ENCODE measurements around the gene ZRANB3. TPM values are rescaled to one million over a fixed set of nuclear protein-coding genes. Genes with fewer than 3 reads are reported as not detected.

Gene ZRANB3
- total RNA-seq, 2 experiments from 2014 or later: 21.4 to 21.5 TPM

GRCh38 chr2:135225781-135226180, 305.2 kb downstream of the ZRANB3 start:
- CTCF ChIA-PET: interaction anchor here (1.4 kb wide), 1 partner anchor 222 kb away, joined by 4 read pairs; no protein-coding TSS in a partner anchor
- no peak overlapping the region for H3K4me3 Mint-ChIP-seq
- TF ChIP-seq CTCF (IDR thresholded peaks at IDR 0.05): no peak
- no peak for DNase-seq
- H3K27me3 Mint-ChIP-seq: no peaks in the 10 kb centered on the region
- peaks cover 11% of the 10 kb centered on the region for H3K36me3 Mint-ChIP-seq (ENCODE audit: low read depth)
- no peaks in the 10 kb centered on the region for H3K4me1 Mint-ChIP-seq (ENCODE audit: low read depth)
- POLR2A ChIA-PET: no interaction called here
- no peak for ATAC-seq
- peaks cover 2% of the 10 kb centered on the region for H3K9me3 Mint-ChIP-seq
- intact Hi-C loops (cut with micrococcal nuclease): no loop called here
- H3K27ac Mint-ChIP-seq: no peak overlapping the region

GRCh38 chr2:135219226-135219625, 311.8 kb downstream of the ZRANB3 start:
- H3K4me3 Mint-ChIP-seq: no peak overlapping the region
- H3K27ac Mint-ChIP-seq: no peak overlapping the region
- H3K36me3 Mint-ChIP-seq (ENCODE audit: low read depth): peaks cover 4% of the 10 kb centered on the region
- intact Hi-C loops (cut with micrococcal nuclease): no loop called here
- H3K4me1 Mint-ChIP-seq (ENCODE audit: low read depth): no peaks in the 10 kb centered on the region
- POLR2A ChIA-PET: no interaction called here
- no peak for DNase-seq
- CTCF ChIA-PET: no interaction called here
- TF ChIP-seq CTCF (IDR thresholded peaks at IDR 0.05): no peak
- no peaks in the 10 kb centered on the region for H3K9me3 Mint-ChIP-seq
- no peak for ATAC-seq
- H3K27me3 Mint-ChIP-seq: no peaks in the 10 kb centered on the region

- no peak for ATAC-seq
- no peak overlapping the region for H3K4me3 Mint-ChIP-seq
- peaks cover 4% of the 10 kb centered on the region for H3K36me3 Mint-ChIP-seq (ENCODE audit: low read depth)
- no peaks in the 10 kb centered on the region for H3K27me3 Mint-ChIP-seq
- no peak overlapping the region for H3K27ac Mint-ChIP-seq
- no peaks in the 10 kb centered on the region for H3K9me3 Mint-ChIP-seq
- ChIA-PET CTCF (interaction anchor here (1.8 kb wide), 1 partner anchor 215 kb away, joined by 5 read pairs; no protein-coding TSS in a partner anchor), POLR2A (no interaction called here)
- DNase-seq: no peak
- H3K4me1 Mint-ChIP-seq (ENCODE audit: low read depth): no peaks in the 10 kb centered on the region
- no peak for TF ChIP-seq CTCF (IDR thresholded peaks at IDR 0.05)
- intact Hi-C loops (cut with micrococcal nuclease): no loop called here
Observed at GRCh38 chr2:135218426-135218825, 312.6 kb downstream of the ZRANB3 start.

GRCh38 chr2:135212757-135213156, 318.3 kb downstream of the ZRANB3 start:
- no peak for ATAC-seq
- Mint-ChIP-seq H3K4me3 (no peak overlapping the region), H3K27ac (no peak overlapping the region), H3K9me3 (no peaks in the 10 kb centered on the region), H3K36me3 (ENCODE audit: low read depth) (peaks cover 1% of the 10 kb centered on the region), H3K27me3 (no peaks in the 10 kb centered on the region), H3K4me1 (ENCODE audit: low read depth) (no peaks in the 10 kb centered on the region)
- POLR2A ChIA-PET: no interaction called here
- no peak for TF ChIP-seq CTCF (IDR thresholded peaks at IDR 0.05)
- DNase-seq: no peak
- intact Hi-C loops (cut with micrococcal nuclease): no loop called here
- CTCF ChIA-PET: no interaction called here

- CTCF ChIA-PET: interaction anchor here (1.2 to 1.8 kb wide), 3 partner anchors 10 to 204 kb away, joined by 3 to 5 read pairs (median 4); no protein-coding TSS in a partner anchor
- Mint-ChIP-seq H3K27ac (no peak overlapping the region), H3K4me1 (ENCODE audit: low read depth) (no peaks in the 10 kb centered on the region), H3K36me3 (ENCODE audit: low read depth) (no peaks in the 10 kb centered on the region), H3K4me3 (no peak overlapping the region), H3K27me3 (no peaks in the 10 kb centered on the region), H3K9me3 (no peaks in the 10 kb centered on the region)
- intact Hi-C loops (cut with micrococcal nuclease): no loop called here
- POLR2A ChIA-PET: no interaction called here
- no peak for DNase-seq
- no peak for TF ChIP-seq CTCF (IDR thresholded peaks at IDR 0.05)
- no peak for ATAC-seq
Observed at GRCh38 chr2:135208016-135208415, 323.0 kb downstream of the ZRANB3 start.
